ENCODE results near the gene EMC8. TPM values are rescaled to one million over a fixed set of nuclear protein-coding genes. Genes with fewer than 3 reads are reported as not detected.

EMC8 gene
- total and polyA plus RNA-seq, 8 donors, result 19.4 to 29.1 (median 25.3) TPM

- H3K27ac ChIP-seq, result no peak overlapping the region
- intact Hi-C loops (cut with DNase I), result no loop called here
- ATAC-seq, result peak; percentile 8
- H3K4me3 ChIP-seq, result no peak overlapping the region
- H3K36me3 ChIP-seq, result no peaks in the 10 kb centered on the region
- TF ChIP-seq CTCF (IDR thresholded peaks at IDR 0.05), result no peak
- no peaks in the 10 kb centered on the region for H3K27me3 ChIP-seq
- H3K4me1 ChIP-seq, result peaks cover 0 to 17% of the 10 kb centered on the region in 2 donors
- H3K9me3 ChIP-seq, result no peaks in the 10 kb centered on the region
- no peak for DNase-seq
These were observed 64.1 kb downstream of the EMC8 start for GRCh38 chr16:85735225-85735635.

DNA sequence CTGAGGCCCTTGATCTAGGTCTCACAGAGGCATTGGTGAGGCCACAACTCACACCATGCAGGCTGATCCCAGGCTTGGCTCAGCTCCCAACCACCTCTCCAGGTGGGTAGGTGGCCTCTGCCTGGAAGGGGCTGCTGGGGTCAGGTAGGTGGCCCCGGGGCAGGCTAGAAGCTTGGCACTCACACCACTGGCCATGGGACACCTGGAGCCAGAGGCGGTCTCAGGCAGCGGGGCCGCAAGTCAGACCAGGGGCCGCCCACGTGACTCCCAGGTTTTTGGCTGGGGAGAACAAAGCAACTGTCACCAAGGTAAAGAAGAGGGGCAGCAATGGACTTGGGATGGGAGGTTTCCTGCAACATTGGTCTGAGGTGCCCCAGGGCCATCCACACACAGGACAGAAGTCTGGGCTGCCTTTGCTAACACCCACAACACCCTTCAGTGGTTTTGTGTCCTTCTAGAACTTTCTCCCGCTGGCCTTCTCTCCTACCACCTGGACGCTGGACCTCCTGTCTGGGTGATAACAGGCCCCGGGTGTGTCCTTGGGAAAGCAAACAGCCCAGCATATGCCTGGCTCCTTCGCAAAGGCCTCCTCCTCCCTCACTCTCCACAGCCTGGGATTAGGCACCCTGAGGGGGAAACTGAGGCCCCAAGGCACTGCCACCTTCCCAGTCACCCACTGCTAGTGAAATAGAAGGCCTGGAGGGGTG lies 64.9 kb downstream of the EMC8 start:
- Histone ChIP-seq H3K27me3 (no peaks in the 10 kb centered on the region), H3K4me3 (no peak overlapping the region), H3K27ac (no peak overlapping the region), H3K4me1 (peaks cover 0 to 17% of the 10 kb centered on the region in 2 donors), H3K36me3 (no peaks in the 10 kb centered on the region), H3K9me3 (no peaks in the 10 kb centered on the region)
- no peak for TF ChIP-seq CTCF (IDR thresholded peaks at IDR 0.05)
- intact Hi-C loops (cut with DNase I), result no loop called here
- DNase-seq, result no peak
- no peak for ATAC-seq

DNA sequence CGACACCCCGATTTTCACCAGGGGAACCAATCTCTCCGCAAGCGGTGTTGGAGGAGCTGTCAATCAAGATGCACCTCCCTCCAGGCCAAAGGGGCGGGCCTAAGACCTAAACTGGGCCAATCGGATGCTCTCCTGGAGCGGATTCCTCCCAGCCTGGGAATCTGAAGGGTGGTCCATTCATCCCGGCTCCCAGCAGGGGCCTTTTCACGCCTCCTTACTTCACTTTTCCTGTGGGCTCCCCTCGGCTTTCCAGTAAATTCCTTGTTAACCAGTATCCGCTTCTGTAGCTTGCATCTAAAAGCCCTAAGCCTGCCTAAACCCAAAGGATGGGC lies 65.5 kb downstream of the EMC8 start:
- no peak for TF ChIP-seq CTCF (IDR thresholded peaks at IDR 0.05)
- peaks cover 0 to 17% of the 10 kb centered on the region in 2 donors for H3K4me1 ChIP-seq
- peak overlapping the region in 1 of 2 donors; percentile 14 for H3K4me3 ChIP-seq
- no peaks in the 10 kb centered on the region for H3K27me3 ChIP-seq
- DNase-seq (no peak), ATAC-seq (peak; percentile 65)
- intact Hi-C loops (cut with DNase I), result no loop called here
- H3K27ac ChIP-seq, result peak overlapping the region in 1 of 2 donors; percentile 73
- no peaks in the 10 kb centered on the region for H3K36me3 ChIP-seq
- no peaks in the 10 kb centered on the region for H3K9me3 ChIP-seq

- Histone ChIP-seq H3K9me3 (no peaks in the 10 kb centered on the region), H3K4me1 (peaks cover 0 to 17% of the 10 kb centered on the region in 2 donors), H3K36me3 (no peaks in the 10 kb centered on the region), H3K4me3 (peak overlapping the region in 1 of 2 donors; percentile 14), H3K27ac (peak overlapping the region in 1 of 2 donors; percentile 73), H3K27me3 (no peaks in the 10 kb centered on the region)
- peak; percentile 59 for ATAC-seq
- peak in 1 of 4 donors; percentile 55 for DNase-seq
- TF ChIP-seq CTCF (IDR thresholded peaks at IDR 0.05), result no peak
- intact Hi-C loops (cut with DNase I), result no loop called here
These were observed 66.0 kb downstream of the EMC8 start for GRCh38 chr16:85733155-85733838.

- intact Hi-C loops (cut with DNase I), result no loop called here
- H3K27me3 ChIP-seq, result no peaks in the 10 kb centered on the region
- no peak overlapping the region for H3K4me3 ChIP-seq
- peaks cover 0 to 17% of the 10 kb centered on the region in 2 donors for H3K4me1 ChIP-seq
- no peak for ATAC-seq
- no peaks in the 10 kb centered on the region for H3K36me3 ChIP-seq
- no peak for DNase-seq
- no peak overlapping the region for H3K27ac ChIP-seq
- no peak for TF ChIP-seq CTCF (IDR thresholded peaks at IDR 0.05)
- no peaks in the 10 kb centered on the region for H3K9me3 ChIP-seq
These were observed 68.2 kb downstream of the EMC8 start for GRCh38 chr16:85731179-85731578.

Data from left lung (tissue), 10 donors.